NT2/D1 (cell line): ENCODE measurements around the gene WASF2.

Experiments used
- SUZ12 ChIP-seq: IDR thresholded peaks from 2 replicates; pipeline ENCODE4 v1.6.1; 2011; ENCODE audit not compliant: insufficient read length, insufficient read depth; ENCODE audit errors: extremely low read depth
- YY1 ChIP-seq: IDR thresholded peaks from 2 replicates; pipeline ENCODE4 v1.6.1; 2011; ENCODE audit not compliant: insufficient read length, insufficient read depth
- ZNF274 ChIP-seq: IDR thresholded peaks from 2 replicates; pipeline ENCODE4 v1.6.1; 2011; ENCODE audit warnings: mild to moderate bottlenecking, low read depth, low read length

GRCh38 chr1:27536010-27536757 is 46.2 kb upstream of the WASF2 start:
- TF ChIP-seq YY1 (no peak), SUZ12 (no peak), ZNF274 (no peak)
